Fibroblast of pulmonary artery (primary cell): ENCODE measurements around the gene SIGLEC11.
A peak's percentile ranks its signal among the peaks of the same experiment; 100 is the strongest.

Experiments used
- DNase-seq: peaks from one replicate; pipeline ENCODE4 v3.0.0-alpha.2; 2010; ENCODE audit warnings: low read depth
- H3K4me3 ChIP-seq: replicated peaks from 2 replicates; pipeline ENCODE4 v1.5.1; 2011; ENCODE audit warnings: low read depth, mild to moderate bottlenecking, control low read depth, low read length, moderate library complexity
- TF ChIP-seq, protein P1 (sequence below): IDR thresholded peaks from 2 replicates; pipeline ENCODE4 v1.5.1; 2011; ENCODE audit warnings: mild to moderate bottlenecking, control low read depth, low read length, inconsistent platforms; ENCODE audit errors: missing control alignments

SIGLEC11 gene

DNA sequence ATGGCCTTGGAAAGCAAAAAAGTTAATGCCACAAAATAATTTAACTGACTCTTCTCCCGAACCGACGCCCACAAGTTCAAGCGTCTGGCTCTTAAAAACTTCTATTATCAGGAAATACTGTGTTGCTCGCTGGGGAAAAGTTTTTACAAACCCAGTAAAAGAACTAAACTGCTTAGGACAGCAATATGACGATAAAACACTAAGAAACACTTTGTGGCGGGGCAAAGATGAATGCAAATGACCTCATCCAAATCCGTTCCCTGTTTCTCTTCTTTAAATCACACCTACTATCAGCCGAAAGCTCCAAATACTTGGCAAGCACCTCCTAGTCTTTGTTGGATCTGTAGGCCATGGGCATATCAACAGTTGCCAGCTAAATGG is 4.9 kb downstream of the SIGLEC11 start:
- TF ChIP-seq, protein P1, sequence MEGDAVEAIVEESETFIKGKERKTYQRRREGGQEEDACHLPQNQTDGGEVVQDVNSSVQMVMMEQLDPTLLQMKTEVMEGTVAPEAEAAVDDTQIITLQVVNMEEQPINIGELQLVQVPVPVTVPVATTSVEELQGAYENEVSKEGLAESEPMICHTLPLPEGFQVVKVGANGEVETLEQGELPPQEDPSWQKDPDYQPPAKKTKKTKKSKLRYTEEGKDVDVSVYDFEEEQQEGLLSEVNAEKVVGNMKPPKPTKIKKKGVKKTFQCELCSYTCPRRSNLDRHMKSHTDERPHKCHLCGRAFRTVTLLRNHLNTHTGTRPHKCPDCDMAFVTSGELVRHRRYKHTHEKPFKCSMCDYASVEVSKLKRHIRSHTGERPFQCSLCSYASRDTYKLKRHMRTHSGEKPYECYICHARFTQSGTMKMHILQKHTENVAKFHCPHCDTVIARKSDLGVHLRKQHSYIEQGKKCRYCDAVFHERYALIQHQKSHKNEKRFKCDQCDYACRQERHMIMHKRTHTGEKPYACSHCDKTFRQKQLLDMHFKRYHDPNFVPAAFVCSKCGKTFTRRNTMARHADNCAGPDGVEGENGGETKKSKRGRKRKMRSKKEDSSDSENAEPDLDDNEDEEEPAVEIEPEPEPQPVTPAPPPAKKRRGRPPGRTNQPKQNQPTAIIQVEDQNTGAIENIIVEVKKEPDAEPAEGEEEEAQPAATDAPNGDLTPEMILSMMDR, result no peak

DNA sequence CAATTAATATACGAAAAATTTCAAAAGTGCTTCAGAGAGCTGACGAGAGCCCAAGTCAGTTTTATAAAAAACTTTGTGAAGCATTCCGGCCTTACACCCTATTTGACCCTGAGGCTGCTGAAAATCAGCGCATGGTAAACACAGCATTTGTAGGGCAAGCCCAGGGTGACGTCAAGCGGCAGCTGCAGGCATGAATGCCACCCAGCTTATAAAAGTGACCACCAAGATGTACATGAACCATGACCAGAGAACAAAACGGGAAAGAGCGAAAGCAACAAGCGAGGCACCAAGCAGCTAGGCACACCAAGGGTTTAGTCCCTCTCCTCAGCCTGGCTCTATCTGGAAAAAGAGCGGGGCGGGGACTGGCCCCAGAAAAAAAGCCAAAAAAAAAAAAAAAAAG is 6.0 kb downstream of the SIGLEC11 start:
- DNase-seq, result no peak
- H3K4me3 ChIP-seq, result no peak overlapping the region
- TF ChIP-seq, protein P1, result no peak

More for the DNA sequence above, 4.9 kb downstream of the SIGLEC11 start:
- no peak for DNase-seq
- H3K4me3 ChIP-seq, result no peak overlapping the region

DNA sequence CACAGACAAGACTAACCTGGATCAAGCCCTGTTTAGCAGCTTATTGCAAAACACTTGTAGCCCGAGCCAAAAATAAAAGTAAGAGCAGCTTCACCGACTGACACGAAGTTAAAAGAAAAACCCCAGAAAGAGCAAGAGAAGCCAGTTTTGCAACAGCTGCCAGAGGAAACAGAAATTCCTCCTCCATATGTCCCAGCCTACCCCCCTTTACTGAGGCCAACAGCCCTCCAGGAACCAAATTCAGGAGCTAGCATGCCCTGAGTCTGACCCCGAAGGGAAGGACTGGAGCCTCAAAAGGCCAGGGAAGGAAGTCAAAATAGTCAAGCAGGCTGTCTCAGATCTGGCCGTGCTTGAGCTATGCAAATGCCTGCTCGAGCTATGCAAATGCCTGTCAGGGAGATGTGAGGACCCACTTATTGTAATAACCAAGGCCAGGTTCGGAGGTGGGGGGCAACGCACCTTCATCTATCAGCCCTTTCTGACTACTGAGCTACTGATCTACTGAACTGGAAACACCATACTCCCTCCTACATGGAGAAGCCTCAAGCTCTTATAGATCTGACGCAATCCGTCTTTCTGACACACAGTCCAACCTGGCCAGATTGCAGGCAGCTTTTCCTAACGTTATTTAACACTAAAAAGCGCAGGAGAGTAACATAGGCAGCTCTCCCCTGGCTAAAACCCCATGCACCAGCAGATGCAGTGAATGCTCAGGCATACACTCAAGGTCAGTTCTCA is 6.7 kb downstream of the SIGLEC11 start:
- TF ChIP-seq, protein P1, result no peak
- peak overlapping the region; percentile 21 for H3K4me3 ChIP-seq
- peak; percentile 60 for DNase-seq

DNA sequence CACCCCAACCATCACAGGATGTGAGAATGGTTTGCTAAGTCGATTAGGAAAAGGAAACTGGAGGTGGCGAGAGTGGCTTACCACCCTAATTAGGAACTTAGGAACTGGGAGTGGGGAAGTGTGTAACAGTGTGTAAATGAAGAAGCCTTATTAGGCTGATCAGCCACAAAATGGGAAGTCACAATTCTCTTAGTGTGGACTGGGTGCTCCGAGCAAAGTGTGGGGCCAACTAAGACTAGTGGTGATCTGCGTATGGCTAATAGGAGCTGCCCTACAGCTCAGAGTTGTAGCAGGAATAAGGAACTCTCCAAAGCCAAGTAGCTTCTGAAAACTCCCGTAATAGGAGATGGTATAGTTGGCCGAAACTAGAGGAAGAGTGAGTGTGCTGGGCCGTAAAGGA is 7.6 kb downstream of the SIGLEC11 start:
- DNase-seq, result no peak
- H3K4me3 ChIP-seq, result no peak overlapping the region
- TF ChIP-seq, protein P1, result no peak

DNA sequence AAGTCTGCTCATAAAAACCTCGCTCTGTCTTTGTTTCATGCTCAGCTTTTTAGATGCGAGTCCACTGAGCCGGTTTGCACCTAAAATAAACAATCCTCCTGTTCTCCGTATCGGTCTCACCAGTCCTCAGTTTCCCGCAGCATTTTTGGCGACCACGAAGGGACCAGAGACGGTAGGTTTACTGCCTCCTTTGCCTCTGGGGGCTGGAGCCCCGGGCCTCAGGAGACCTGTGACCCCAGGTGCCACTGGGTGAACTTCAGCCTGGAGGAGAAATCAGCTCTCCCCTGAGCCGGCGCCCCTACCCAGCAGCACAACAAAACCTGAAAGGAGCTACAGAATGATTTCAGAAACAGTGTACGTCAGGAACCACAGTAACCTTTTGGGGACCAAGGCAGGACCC is 8.1 kb downstream of the SIGLEC11 start:
- TF ChIP-seq, protein P1, result no peak
- H3K4me3 ChIP-seq, result no peak overlapping the region
- no peak for DNase-seq

DNA sequence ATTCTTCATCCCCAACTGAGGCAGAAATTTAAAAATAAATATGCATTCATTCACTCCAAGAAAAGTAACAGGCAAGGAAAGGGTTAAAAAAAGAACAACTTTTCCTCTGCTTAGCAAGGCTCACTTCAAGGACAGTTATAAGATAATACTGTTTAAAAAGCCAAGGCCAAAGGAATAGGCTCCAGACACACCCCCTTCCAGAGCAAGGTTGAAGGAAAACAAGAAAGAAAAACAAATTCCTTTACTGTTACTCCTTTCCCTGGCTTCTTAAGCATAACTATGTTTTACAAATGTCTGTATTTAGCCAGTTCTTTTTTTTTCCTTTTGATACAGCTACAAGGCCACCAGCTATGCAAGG is 8.5 kb downstream of the SIGLEC11 start:
- TF ChIP-seq, protein P1, result no peak
- DNase-seq, result no peak
- no peak overlapping the region for H3K4me3 ChIP-seq
